COR-L47 (cell line): Measurements from ENCODE around the gene ZBTB4.

Source experiments
- DNase-seq: peaks from one replicate; lab custom pipeline; 2025; lab: John Stamatoyannopoulos, UW

Gene ZBTB4

DNA sequence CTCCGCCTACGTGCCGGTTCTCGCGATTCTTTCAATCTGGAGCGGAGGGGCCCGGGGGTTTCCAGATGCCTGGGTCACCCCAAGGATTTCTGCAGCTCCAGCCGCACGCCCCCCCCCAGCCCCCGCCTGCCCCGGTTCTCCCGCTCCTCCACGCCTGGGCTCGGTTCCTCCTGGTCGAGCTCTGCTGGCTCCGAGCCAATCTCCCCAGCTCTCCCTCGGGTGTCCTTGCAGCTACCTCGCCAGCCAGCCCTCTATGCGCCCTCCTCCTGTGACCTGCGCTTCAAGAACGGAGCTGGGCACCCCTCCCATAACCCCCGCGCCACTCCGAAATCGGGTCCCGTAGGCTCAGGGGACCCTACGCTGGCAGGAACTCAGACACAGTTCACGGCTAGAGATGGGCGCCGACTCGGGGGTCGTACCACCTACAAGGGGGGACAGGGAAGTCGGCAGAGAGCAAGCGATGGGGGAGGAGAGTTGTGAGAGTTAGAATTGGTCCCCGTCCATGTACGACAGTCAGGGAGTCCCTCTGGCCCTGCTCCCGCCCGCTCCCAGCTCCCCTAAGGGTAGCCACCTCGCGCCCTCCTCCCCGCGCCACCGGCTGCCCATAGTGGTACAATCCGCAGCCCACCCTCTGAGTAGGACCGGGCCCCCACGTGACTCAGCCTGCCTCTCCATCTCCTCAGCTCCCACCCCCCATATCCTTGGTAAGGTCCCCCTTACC lies 39.2 kb downstream of the ZBTB4 start:
- peak; percentile 21 for DNase-seq

DNA sequence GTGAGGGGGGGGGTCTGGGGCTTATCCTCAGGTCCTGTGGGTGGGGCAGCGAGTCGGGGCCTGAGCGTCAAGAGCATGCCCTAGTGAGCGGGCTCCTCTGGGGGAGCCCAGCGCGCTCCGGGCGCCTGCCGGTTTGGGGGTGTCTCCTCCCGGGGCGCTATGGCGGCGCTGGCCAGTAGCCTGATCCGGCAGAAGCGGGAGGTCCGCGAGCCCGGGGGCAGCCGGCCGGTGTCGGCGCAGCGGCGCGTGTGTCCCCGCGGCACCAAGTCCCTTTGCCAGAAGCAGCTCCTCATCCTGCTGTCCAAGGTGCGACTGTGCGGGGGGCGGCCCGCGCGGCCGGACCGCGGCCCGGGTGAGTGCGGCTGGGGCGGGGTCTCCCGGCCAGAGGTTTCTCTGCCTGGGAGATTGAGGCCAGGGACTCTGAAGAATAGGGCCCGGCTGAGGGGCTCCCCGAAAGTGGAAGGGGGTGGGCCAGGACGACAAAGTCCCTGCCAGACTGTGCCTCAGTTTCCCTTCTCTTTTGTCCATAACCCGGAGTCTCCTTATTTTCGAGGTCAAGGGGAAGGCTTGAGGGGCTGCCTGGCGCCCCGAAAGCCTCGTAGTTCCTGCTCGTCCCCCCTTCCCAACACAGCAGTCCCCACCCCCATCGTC lies 39.8 kb downstream of the ZBTB4 start, which contains the start of gene FGF11:
Gene FGF11 (plus strand): TSS at position 51 of the 651 bp plus-strand sequence. CDS start 109 bp downstream, at position 160.
- no peak for DNase-seq

DNA sequence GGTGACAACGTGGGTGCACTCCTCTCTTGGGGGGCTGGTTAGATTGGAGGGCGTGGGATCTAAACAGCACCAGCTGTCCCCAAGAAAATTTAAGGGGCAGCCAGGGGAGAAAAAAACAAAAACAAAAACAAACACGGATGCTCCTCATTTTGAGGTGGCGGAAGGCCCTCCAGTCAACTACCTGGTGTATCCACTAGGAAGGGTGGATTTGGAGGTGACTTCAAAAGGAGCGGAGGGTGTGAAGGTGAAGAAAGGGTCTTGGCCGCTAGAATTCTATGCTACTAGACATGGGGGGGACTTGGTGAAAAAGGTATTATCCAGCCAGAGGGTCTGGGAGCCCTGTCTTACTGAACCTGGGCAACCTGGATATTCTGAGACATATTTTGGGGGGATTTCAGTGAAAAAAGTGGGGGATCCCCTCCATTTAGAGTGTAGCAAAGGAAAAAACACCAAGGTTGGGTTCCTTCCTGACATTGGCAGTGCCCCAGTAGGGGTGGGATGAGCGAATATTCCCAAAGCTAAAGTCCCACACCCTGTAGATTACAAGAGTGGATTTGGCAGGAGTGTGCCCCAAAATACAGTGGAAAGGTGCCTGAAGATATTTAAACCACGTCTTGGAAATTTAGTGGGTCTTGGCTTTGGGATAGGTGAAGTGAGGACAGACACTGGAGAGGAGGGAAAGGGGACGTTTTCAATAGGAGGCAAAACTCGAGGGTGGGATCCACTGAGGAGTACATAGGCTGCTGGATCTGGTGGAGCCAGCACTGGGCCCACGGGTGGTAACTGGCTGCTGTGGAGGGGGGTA lies 40.6 kb downstream of the ZBTB4 start:
- no peak for DNase-seq

DNA sequence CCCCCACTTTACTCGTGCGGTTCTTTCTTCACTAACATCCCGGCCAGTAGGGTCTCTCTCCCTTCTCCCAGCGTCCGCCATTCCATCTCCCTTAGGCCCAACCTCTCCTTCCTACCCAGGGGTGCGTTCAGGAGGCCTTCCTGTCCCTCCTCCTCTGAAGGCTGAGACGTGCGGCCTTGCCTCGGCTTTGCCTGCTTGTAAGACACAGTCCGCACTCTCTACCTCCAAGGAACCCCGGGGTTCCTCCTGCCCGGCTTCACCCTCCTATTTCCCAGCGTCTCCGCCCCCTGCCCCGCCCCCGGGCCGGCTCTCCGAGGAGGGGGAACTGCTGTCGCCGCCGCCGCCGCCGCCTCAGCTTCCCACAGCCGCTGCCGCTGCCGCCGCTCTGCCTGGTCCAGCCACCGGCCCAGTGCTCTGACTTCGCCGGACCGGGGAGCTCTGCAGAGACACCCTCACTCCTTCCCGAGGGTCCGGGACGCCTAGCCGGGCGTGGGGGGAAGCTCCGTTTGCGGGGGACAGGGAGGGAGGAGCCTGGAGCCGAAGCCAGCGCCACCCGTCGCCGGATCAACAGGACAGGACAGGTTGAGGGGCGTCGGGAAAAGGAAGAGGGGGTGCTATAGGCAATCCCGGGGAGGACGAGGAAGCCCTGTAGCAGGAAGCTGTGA lies 41.3 kb downstream of the ZBTB4 start:
- no peak for DNase-seq

DNA sequence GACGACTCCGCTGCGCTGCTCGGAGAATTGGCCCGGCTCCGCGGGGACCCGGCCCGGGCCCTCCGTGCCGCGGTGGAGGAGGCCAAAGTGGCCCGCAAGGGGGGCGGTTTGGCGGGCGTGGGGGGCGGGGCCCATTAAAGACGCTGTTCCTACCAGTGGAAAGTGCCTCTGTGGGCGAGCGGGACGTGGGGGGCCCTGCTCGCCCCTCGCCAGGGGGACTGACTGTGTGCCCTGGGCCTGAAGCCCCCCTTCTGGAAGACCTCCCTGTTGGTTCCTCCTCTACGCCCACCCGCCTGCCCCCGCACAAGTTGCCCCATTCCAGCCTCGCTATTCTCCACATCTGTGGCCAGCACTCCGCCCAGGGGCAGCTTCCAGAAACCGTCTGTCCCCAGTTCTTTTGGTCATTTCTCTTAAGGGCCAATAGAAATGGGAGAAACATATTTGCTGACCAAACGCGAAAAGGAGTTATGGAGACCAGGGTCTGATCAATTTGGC lies 42.0 kb downstream of the ZBTB4 start:
- DNase-seq, result no peak

DNA sequence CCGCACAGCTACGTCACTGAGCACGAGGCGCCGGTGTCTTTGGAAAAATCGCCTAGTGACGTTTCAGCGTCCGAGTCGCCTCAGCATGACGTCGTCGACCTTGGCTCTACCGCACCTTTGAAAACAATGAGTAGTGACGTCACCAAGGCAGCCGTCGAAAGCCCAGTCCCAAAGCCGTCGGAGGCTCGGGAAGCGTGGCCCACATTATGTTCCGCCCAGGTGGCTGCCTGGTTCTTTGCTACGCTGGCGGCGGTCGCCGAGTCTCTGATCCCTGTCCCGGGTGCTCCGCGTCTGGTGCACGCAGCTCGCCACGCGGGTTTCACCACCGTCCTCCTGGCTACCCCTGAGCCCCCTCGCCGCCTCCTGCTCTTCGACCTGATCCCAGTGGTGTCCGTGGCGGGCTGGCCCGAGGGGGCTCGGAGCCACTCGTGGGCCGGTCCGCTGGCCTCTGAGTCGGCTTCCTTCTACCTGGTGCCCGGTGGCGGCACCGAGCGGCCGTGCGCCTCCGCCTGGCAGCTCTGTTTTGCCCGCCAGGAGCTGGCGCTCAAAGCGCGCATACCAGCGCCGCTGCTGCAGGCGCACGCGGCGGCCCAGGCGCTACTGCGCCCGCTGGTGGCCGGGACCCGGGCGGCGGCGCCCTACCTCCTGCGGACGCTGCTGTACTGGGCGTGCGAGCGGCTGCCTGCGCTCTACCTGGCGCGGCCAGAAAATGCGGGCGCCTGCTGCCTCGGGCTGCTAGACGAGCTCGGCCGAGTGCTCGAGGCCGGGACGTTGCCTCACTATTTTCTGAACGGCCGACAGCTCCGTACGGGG lies 42.7 kb downstream of the ZBTB4 start:
- DNase-seq, result peak; percentile 68

DNA sequence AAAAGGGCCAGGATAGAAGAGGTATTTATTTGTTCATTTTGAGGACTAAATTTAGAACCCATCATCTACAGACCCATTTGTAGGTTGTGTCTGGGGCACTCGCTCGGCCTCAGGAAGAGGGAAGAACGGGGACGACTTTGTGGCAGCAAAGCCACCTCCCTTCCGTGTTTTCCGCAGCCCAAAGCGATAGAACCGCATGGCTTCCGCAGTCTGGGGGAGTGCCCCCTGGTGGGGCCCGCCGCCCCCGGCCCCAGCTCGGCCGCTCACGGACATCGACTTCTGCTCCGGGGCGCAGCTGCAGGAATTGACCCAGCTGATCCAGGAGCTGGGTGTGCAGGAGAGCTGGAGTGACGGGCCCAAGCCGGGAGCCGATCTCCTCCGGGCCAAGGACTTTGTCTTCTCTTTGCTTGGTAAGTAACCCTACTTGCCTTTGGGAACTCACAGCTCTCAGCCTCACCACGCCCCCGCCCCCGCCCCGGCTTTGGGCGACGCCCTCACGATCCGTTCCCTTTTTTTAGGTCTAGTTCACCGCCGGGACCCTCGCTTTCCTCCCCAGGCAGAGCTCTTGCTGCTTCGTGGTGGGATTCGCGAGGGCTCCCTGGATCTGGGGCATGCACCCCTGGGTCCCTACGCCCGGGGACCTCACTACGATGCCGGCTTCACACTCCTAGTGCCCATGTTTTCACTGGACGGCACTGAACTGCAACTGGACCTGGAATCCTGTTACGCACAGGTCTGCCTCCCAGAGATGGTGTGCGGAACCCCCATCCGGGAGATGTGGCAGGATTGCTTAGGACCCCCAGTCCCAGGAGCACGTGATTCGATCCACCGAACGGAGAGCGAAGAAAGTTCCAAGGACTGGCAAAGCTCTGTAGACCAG lies 43.5 kb downstream of the ZBTB4 start:
- DNase-seq, result no peak

DNA sequence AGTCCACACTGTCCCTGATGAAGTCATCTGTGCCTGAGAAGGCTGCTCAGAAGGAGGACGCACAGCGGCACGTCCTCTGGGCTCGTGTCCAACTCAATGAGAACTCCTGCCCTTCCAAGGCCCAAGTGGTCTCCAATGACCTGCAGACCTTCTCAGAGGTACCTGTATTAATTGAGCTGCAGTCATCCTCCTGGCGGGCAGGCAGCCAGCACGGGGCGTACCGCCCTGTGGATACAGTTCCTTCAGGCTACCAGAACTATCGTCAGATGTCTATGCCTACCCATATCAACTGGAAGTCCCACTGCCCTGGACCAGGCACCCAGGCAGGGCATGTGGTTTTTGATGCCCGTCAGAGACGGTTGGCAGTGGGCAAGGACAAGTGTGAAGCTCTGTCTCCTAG lies 47.1 kb downstream of the ZBTB4 start:
- no peak for DNase-seq

DNA sequence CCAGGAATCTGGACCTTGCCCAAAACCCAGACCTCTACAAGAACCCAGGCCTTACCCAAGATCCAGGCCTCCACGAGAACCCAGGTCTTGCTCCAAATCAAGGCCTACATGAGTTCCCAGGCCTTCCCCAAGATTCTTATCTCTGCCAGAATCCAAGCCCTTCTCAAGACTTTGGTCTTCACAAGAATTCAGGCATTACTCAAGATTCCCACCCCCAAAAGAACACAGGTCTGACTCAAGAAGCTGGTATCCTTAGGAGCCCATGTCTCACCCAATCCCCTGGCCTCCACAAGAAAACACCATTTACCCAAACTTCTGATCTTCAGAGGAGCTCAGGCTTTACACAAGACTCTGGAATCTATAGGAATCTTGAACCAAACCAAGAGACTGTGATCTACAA lies 48.2 kb downstream of the ZBTB4 start:
- DNase-seq, result no peak

DNA sequence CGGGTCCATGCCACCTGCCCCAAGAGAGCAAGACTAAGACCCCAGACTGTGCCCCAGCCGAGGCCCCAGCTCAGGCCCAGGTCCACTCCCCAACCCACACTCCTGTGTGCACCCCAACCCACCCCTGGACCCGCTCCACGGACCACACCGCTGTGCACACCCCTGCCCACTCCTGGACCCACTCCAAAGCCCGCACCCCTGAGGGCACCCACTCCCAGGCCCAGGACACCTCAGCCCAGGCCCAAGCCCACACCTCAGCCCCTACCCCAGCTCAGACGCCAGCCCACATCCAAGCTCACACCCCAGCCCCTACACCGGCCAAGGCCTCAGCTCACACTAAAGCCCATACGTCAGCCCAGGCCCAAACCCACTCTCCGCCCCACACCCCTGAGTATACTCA lies 49.7 kb downstream of the ZBTB4 start:
- DNase-seq, result no peak

DNA sequence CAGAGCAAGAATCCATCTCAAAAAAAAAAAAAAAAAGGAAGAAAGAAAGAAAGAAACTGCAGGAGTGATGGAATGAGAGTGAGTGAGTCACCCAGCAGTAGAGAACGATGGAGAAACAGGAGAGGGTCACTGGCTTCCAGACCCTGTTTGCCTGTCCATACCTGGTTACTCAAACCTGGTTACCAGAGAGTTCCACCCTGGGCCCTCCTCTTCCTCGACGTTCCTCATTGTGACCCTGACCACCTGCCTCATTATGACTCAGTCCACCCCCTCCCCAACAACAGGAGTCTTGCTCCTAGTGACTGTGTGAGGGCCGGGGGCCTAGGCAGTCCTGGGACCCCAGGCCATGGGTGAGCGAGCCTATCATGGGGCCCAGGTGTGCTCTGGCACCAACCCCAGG lies 50.9 kb downstream of the ZBTB4 start, which contains the start of gene SPEM3:
Gene SPEM3 (plus strand): TSS at position 301 of the 400 bp plus-strand sequence. CDS start 46 bp downstream, at position 347.
- no peak for DNase-seq

DNA sequence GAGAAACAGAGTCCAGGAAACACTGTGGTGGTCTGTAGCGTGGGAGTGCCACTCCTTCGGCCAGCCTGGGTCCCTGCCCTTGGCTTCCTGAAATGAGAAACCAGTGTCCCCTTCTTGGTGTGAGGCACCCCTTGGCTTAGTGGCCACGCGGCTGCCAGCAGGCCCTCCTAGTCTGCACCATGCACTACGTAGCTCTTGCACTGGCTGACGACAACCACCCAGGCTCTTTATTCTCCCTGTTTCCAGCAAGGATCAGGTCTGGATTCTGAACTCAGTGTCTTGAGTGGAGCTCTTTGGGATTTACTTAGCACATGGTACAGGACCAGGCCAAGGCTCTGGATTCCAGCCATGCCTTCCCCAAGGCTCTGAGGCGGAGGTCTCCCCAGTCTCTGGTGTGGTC lies 51.9 kb downstream of the ZBTB4 start:
- DNase-seq, result no peak

DNA sequence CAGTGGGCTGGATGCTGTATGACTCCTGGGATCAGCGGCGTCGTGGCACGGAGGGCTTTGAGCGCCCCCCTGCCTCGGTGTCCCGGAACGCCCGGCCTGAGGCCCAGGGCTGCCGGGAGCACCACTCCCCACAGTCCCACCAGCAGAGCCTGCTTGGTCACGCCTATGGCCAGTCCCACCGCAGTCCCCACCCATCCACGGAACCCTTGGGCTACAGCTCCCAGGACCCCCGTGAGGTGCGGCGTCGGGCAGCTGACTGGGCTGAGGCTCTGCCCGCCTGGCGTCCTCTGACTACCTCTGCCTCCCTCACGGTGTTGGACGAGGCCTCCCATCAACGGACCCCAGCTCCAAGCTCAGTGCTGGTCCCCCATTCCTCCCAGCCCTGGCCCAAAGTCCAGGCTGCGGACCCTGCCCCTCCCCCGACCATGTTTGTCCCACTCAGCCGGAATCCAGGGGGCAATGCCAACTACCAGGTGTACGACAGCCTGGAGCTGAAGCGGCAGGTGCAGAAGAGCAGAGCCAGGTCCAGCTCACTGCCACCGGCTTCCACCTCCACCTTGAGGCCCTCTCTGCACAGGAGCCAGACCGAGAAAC lies 52.4 kb downstream of the ZBTB4 start:
- no peak for DNase-seq

DNA sequence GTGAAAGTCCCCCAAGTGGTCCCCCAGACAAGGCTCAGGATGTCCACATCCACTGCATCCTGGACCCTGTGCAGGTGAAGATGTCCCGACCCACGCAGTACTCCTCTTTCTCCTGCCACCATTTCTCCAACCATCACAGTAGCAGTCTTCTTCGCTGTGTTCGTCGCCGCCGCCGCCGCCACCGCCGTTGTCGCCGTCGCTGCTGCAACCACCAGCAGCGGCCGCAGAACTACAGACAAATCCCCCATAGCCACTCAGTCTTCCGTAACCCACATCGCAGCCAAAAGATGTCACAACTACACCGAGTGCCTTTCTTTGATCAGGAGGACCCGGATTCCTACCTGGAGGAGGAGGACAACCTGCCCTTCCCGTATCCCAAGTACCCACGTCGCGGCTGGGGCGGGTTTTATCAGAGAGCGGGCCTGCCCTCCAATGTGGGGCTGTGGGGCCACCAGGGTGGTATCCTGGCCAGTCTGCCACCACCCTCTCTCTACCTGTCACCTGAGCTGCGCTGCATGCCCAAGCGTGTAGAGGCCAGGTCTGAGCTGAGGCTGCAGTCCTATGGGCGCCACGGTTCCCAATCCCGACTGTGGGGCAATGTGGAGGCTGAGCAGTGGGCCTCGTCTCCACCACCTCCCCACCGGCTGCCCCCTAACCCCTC lies 53.1 kb downstream of the ZBTB4 start:
- DNase-seq, result no peak

DNA sequence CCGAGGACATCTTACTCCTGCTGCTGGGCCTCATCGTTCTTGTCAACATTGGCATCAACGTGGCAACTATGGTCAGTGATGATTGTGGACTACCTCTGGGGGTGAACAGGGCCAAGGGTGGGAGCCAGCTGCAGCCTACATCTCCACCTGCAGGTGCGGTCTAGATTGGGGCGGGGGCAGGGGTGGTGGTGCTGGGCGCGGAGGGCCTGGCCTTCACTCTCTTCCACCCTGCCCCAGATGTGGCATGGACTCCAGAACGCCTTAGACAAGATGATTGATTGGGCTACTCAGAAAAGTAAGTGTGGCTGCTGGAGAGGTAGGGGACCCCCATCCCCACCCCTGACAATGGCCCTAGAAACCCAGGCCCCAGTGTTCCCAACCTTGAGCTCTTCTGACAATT lies 53.7 kb downstream of the ZBTB4 start:
- DNase-seq, result no peak

DNA sequence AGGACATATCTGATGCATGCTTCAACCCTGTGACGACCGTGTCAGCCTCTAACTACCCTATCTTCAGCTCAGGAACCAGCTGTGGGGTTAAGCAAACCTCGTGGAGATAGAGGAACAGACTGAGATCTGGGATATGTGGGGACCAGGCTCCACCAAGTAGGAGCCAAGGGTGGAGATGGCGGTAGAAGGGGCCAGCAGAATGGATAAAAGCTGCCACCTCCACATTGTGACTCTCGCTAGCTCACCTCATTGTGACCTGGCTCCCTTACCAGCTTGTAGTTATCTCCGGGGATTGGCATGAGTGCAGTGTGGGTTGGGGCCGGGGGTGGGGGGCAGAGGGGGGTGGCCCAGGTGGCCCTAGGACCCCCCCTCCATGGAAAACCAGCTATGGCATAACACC lies 54.1 kb downstream of the ZBTB4 start, which contains the start of gene SPEM2:
Gene SPEM2 (plus strand): TSS at position 301 of the 400 bp plus-strand sequence. CDS start 73 bp downstream, at position 374.
- DNase-seq, result no peak

DNA sequence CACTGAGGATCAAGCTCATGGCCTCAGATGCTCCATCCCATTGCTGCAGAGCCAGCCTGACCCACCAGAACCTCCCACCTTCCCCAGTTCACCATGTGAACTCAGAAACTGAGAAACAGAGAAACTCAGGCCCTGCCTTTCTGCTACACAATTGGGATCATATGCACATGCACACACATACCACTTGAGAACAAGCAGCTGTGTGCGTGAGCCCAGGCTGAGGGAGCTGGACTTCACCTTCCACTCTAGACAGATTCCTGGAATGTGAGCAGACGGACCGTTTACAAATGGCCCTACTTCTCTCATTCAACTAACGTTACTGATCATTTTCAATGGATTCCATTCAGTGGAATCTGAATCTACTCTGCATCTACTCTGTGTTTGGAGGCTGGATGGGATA lies 55.8 kb downstream of the ZBTB4 start:
- no peak for DNase-seq

DNA sequence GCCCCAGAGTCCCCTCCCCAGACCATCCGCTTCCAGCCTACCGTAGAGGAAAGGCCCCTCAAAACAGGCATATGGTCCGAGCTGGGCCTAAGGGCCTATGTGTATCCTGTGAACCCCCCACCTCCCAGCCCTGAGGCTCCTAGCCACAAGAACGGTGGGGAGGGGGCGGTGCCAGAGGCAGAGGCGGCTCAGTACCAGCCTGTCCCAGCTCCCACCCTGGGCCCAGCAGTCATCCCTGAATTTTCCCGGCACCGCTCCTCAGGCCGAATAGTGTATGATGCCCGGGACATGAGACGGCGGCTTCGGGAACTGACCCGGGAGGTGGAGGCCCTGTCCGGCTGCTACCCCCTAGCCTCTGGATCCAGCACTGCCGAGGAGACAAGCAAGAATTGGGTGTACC lies 58.2 kb downstream of the ZBTB4 start:
- DNase-seq, result no peak
